GM18951 (cell line): Measurements from ENCODE around the gene TMEM62.
"Not testable (repeated sequence)": the region's sequence is repeated elsewhere in the genome, so short reads cannot be mapped to it uniquely, and the experiment has no call there.

ENCODE experiments used
- POLR2A ChIP-seq: IDR thresholded peaks from 4 replicates; pipeline ENCODE4 v1.6.1; 2011; ENCODE audit warnings: mild to moderate bottlenecking; ENCODE audit not compliant: insufficient read length, insufficient read depth; ENCODE audit errors: extremely low read depth
- in situ Hi-C: fragments of 300-500 bp; cut with MboI; formaldehyde crosslinking; loops from one replicate; pipeline ENCODE4 v1.12.0; 2022; ENCODE audit warnings: low sequenced_read_pairs, mixed read lengths, inconsistent platforms; ENCODE audit not compliant: unreplicated experiment

The TMEM62 gene

GRCh38 chr15:43105077-43105736 lies 28.2 kb upstream of the TMEM62 start:
- TF ChIP-seq POLR2A, result no peak
- in situ Hi-C loops, result no loop called here

- TF ChIP-seq POLR2A, result peak; percentile 79
- in situ Hi-C loops, result no loop called here
Measured at GRCh38 chr15:43105778-43106485, 27.5 kb upstream of the TMEM62 start, which contains the start of gene UBR1. Gene UBR1 (minus strand): TSS chr15:43106038. CDS start chr15:43106022, 16 bp downstream.

GRCh38 chr15:43106486-43106829 lies 26.9 kb upstream of the TMEM62 start:
- in situ Hi-C loops, result no loop called here

GRCh38 chr15:43107751-43108150 lies 25.6 kb upstream of the TMEM62 start:
- in situ Hi-C loops, result no loop called here
- no peak for TF ChIP-seq POLR2A

More at GRCh38 chr15:43106486-43106829, 26.9 kb upstream of the TMEM62 start:
- TF ChIP-seq POLR2A, result no peak

GRCh38 chr15:43111354-43111753 lies 22.0 kb upstream of the TMEM62 start:
- TF ChIP-seq POLR2A, result no peak
- in situ Hi-C loops, result no loop called here

- in situ Hi-C loops, result no loop called here
- TF ChIP-seq POLR2A, result no peak
Measured at GRCh38 chr15:43118286-43118685, 15.1 kb upstream of the TMEM62 start.

GRCh38 chr15:43118829-43119228 lies 14.6 kb upstream of the TMEM62 start:
- TF ChIP-seq POLR2A, result no peak
- in situ Hi-C loops, result no loop called here

GRCh38 chr15:43121863-43122262 lies 11.5 kb upstream of the TMEM62 start:
- no peak for TF ChIP-seq POLR2A
- in situ Hi-C loops, result no loop called here

GRCh38 chr15:43125100-43125661 lies 8.2 kb upstream of the TMEM62 start:
- in situ Hi-C loops, result no loop called here
- TF ChIP-seq POLR2A, result no peak

- no peak for TF ChIP-seq POLR2A
- in situ Hi-C loops, result no loop called here
Measured at GRCh38 chr15:43126356-43126755, 7.0 kb upstream of the TMEM62 start.

GRCh38 chr15:43127752-43128151 lies 5.6 kb upstream of the TMEM62 start:
- in situ Hi-C loops, result no loop called here

GRCh38 chr15:43128174-43128979 lies 5.0 kb upstream of the TMEM62 start:
- in situ Hi-C loops, result not testable (repeated sequence)

More at GRCh38 chr15:43127752-43128151, 5.6 kb upstream of the TMEM62 start:
- no peak for TF ChIP-seq POLR2A

- TF ChIP-seq POLR2A, result no peak
- in situ Hi-C loops, result no loop called here
Measured at GRCh38 chr15:43128980-43129335, 4.4 kb upstream of the TMEM62 start.

GRCh38 chr15:43132830-43133429 lies 456 bp upstream of the TMEM62 start:
- in situ Hi-C loops, result no loop called here
- TF ChIP-seq POLR2A, result no peak
